Hematopoietic multipotent progenitor cell treated with erythropoietin and hydrocortisone succinate and interleukin-3 and kit ligand, for 8 days (in vitro differentiated cells): ENCODE data around the gene RECK.
A peak's percentile ranks its signal among the peaks of the same experiment; 100 is the strongest.

Source experiments
- DNase-seq: peaks from one replicate; pipeline ENCODE4 v3.0.0-alpha.2; 2015

RECK gene

GRCh38 chr9:36025746-36026145 lies 11.0 kb upstream of the RECK start:
- DNase-seq = no peak

DNA sequence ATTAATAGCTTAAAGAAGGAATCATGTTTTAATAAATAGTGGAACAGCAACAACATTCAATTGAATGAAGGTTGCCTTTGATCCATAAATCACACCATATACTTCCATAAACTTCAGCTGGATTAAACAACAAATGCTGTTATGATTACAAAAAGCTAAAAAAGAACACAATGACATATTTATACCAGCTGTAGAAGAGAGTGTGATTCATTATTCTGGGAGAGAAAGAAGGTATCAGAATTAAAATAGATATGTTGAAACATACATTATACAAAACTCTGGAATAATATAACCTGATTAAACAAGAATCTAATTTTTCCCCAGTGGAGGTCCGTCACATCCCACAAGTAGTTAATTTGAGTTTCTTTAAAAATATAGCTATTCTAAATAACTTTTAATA lies 7.5 kb upstream of the RECK start:
- DNase-seq = no peak

GRCh38 chr9:36029765-36030528 lies 6.8 kb upstream of the RECK start:
- DNase-seq = no peak

GRCh38 chr9:36030871-36031270 lies 5.8 kb upstream of the RECK start:
- DNase-seq = no peak

GRCh38 chr9:36031774-36032555 lies 4.7 kb upstream of the RECK start:
- no peak for DNase-seq

- no peak for DNase-seq
Measured at GRCh38 chr9:36033788-36034187, 2.9 kb upstream of the RECK start.

- no peak for DNase-seq
Measured at GRCh38 chr9:36034234-36034633, 2.5 kb upstream of the RECK start.

- DNase-seq = no peak
Measured at GRCh38 chr9:36035006-36035405, 1.7 kb upstream of the RECK start.

DNA sequence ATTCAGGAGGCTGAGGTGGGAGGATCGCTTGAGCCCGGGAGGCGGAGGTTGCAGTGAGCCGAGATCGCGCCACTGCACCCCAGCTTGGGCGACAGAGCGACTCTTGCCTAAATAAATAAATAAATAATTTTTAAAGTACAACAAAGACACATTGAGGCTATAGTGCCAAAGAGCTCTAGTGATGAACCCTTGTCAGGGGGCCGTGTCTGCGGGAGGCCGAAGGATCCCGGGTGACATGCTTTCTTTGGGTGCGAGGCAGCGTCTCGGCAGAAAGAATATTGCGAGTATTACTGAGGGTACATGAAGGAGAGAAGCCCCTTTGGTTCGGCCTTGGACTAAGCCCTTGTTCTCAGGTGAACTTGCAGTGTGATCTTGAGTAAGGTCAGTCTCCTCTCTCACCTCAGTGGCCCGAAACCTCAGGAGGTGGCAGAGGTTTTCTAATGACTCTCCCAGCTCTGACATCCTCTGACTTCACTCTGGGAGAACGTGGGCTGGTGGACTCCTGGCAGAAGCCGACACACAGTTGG lies 397 bp upstream of the RECK start:
- DNase-seq = no peak

- DNase-seq = peak; percentile 9
Measured at GRCh38 chr9:36037549-36038122, 923 bp downstream of the RECK start.

- no peak for DNase-seq
Measured at GRCh38 chr9:36039121-36039520, 2.4 kb downstream of the RECK start.

DNA sequence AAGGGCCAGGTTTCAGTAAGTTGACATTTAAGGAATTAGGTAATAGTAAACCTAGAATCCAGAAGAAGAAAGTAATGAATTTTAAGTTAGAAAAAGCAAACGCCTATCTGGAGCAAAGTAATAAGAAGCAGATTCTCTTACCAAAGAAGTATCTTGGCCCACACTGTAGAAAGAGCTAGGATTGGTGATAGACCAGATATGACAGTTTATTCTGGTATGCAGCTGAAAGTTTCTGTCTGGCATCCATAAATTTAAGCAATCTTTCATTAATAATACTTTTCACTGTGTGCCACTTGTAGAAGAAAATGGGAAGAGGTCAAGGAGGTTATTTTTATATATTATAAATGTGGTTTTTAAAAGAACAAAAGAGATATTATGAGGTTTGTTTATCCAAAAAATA lies 3.0 kb downstream of the RECK start:
- DNase-seq = no peak

DNA sequence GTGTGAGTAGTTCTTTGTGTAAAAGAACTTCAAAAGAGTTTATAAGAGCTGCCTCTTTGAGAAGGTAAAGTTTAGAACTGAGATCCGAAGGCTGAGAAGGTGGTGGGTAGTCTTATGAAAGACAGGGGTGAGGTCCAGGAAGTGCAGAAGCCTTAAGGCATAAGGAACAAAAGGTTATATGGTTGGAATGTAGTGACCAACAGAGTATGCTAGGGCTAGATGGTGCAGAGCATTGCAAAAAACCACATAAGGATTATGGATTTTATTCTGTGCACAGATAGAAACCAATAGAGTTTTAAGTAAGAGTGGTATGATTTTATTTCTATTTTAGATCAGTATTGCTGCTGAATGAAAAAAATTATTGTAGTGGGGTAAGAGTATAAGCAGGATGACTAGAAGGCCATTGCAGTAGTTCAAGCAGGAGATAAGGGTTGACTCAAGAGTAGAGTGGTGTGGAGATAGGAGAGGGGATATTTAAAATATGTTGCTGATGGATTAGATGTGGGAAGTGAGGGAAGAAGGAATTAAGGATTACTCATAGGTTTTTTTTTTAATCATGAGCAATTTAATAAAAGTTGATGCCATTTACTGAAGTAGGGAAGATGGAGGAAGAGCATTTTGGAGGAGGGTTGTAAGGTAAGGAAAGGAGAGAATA lies 3.7 kb downstream of the RECK start:
- no peak for DNase-seq

- DNase-seq = no peak
Measured at GRCh38 chr9:36041506-36041905, 4.8 kb downstream of the RECK start.

DNA sequence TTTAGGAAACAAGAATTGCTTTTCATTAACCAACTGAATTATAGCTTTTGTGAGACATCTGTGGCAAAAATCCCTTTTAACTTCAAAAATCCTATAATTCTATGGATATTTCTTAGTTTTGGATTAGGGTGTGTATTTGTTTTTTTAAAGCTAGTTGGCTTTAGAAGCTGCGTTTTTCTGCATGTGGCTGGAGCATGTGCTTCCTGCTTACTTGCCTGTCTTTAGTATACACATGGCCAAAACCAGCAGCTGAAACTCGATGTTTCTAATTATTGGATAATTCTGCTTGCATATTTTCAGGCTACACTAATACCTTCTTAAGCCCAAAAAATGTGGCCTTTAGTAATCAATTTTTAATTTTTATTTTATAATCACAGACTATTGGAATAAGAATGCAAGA lies 8.9 kb downstream of the RECK start:
- no peak for DNase-seq

GRCh38 chr9:36046923-36047322 lies 10.2 kb downstream of the RECK start:
- no peak for DNase-seq

DNA sequence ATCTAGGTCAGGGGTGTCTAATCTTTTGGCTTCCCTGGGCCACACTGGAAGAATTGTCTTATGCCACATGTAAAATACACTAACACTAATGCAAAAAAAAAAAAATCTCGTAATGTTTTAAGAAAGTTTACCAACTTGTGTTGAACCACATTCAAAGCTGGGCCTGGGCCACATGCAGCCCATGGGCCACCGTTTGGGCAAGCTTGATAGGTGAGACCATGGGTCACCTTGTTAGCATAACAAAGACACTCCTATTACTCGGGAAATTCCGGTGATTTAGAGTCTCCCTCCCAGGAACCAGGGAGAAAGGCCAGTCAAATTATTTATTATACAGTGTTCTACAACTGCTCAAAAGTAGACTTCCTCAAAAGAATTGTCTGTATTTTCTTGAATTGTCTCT lies 12.7 kb downstream of the RECK start:
- no peak for DNase-seq

DNA sequence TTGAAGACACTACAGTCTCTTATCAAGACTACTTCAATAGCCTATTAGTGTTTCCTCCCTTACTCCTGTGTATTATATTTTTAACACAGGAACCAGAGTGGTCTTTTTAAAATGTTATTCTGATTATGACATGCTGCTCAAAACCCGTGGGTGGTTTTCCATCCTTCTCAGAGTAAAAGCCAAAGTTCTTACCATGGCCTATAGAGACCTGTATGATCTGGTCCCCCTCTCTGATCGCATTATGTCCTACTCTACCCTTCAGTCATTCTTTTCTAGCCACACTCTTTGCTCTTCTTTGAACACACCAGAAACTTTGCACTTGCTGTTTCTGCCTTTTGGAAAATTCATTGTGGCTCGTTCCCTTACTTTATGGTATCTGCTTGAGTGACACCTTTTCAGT lies 13.8 kb downstream of the RECK start:
- DNase-seq = no peak

- no peak for DNase-seq
Measured at GRCh38 chr9:36051317-36051716, 14.6 kb downstream of the RECK start.

- DNase-seq = no peak
Measured at GRCh38 chr9:36053971-36054370, 17.3 kb downstream of the RECK start.

GRCh38 chr9:36056896-36057295 lies 20.2 kb downstream of the RECK start:
- DNase-seq = no peak

DNA sequence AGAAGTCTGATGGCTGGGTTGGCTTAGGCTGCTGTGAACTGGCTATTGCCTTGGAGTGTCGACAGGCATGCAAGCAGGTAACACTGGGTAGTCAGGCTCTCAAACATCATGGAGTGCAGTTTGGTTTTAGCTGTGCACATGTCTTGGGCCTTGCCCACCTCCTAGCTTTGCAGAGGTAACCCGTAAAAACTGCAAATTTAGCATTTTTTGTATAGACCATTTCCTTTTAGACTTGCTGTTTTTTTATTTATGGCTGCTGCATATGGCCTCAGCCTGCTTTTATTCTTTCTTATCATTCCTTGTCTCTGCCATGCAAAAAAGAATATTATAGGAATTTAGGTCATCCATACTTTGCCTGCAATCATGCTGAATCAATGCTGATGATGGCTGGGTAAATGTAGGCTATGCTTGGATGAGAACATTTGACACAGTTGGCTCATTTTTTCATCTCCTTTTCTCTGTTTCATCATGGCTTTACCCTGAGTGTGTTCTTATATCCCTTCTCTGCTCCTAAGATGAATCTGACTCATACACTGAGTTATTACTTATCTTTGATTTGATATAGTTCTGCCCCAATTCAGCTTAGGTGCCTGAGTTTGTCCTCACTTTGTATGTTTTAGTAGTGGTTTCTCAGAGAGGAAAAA lies 27.2 kb downstream of the RECK start:
- no peak for DNase-seq
